ENCODE data around the gene DUSP16.
"Not testable (repeated sequence)": the region's sequence is repeated elsewhere in the genome, so short reads cannot be mapped to it uniquely, and the experiment has no call there.

DUSP16 gene

GRCh38 chr12:12492547-12492946 lies 70.1 kb downstream of the DUSP16 start:
- DNase-seq (ENCODE audit: low spot score), result no peak

GRCh38 chr12:12491606-12492005 lies 71.1 kb downstream of the DUSP16 start:
- DNase-seq (ENCODE audit: low spot score), result no peak

- no peak for DNase-seq (ENCODE audit: low spot score)
Measured at GRCh38 chr12:12488823-12489550, 73.7 kb downstream of the DUSP16 start.

GRCh38 chr12:12488296-12488695 lies 74.4 kb downstream of the DUSP16 start:
- no peak for DNase-seq (ENCODE audit: low spot score)

- no peak for DNase-seq (ENCODE audit: low spot score)
Measured at GRCh38 chr12:12487490-12487889, 75.2 kb downstream of the DUSP16 start.

GRCh38 chr12:12486661-12487240 lies 75.9 kb downstream of the DUSP16 start:
- DNase-seq (ENCODE audit: low spot score), result peak; percentile 44

- DNase-seq (ENCODE audit: low spot score), result no peak
Measured at GRCh38 chr12:12483438-12483837, 79.2 kb downstream of the DUSP16 start.

GRCh38 chr12:12482959-12483358 lies 79.7 kb downstream of the DUSP16 start:
- DNase-seq (ENCODE audit: low spot score), result no peak

GRCh38 chr12:12482150-12482761 lies 80.4 kb downstream of the DUSP16 start:
- DNase-seq (ENCODE audit: low spot score), result no peak

GRCh38 chr12:12481631-12482030 lies 81.0 kb downstream of the DUSP16 start:
- no peak for DNase-seq (ENCODE audit: low spot score)

GRCh38 chr12:12480074-12480473 lies 82.6 kb downstream of the DUSP16 start:
- DNase-seq (ENCODE audit: low spot score), result no peak

GRCh38 chr12:12477532-12477890 lies 85.2 kb downstream of the DUSP16 start:
- DNase-seq (ENCODE audit: low spot score), result no peak

GRCh38 chr12:12476857-12477531 lies 85.7 kb downstream of the DUSP16 start:
- DNase-seq (ENCODE audit: low spot score), result no peak

GRCh38 chr12:12474931-12475795 lies 87.5 kb downstream of the DUSP16 start:
- no peak for DNase-seq (ENCODE audit: low spot score)

- no peak for DNase-seq (ENCODE audit: low spot score)
Measured at GRCh38 chr12:12474471-12474928, 88.2 kb downstream of the DUSP16 start.

GRCh38 chr12:12473223-12473622 lies 89.4 kb downstream of the DUSP16 start:
- DNase-seq (ENCODE audit: low spot score), result no peak

GRCh38 chr12:12471982-12472961 lies 90.4 kb downstream of the DUSP16 start:
- DNase-seq (ENCODE audit: low spot score), result not testable (repeated sequence)

- DNase-seq (ENCODE audit: low spot score), result no peak
Measured at GRCh38 chr12:12470751-12471306, 91.8 kb downstream of the DUSP16 start.

GRCh38 chr12:12469386-12469785 lies 93.3 kb downstream of the DUSP16 start:
- no peak for DNase-seq (ENCODE audit: low spot score)

- no peak for DNase-seq (ENCODE audit: low spot score)
Measured at GRCh38 chr12:12468575-12468974, 94.1 kb downstream of the DUSP16 start.
